ENCODE measurements around the gene FYB2. TPM values are rescaled to one million over a fixed set of nuclear protein-coding genes. Genes with fewer than 3 reads are reported as not detected.
A peak's percentile ranks its signal among the peaks of the same experiment; 100 is the strongest.

FYB2 gene
- polyA plus RNA-seq, 6 donors from 2014 or later: not detected

- no peak overlapping the region for H3K4me3 Mint-ChIP-seq
- no peak for DNase-seq
- no peak overlapping the region for H3K27ac Mint-ChIP-seq
- H3K27me3 Mint-ChIP-seq: peaks cover 19 to 40% (median 30%) of the 10 kb centered on the region in 3 donors
- no peaks in the 10 kb centered on the region for H3K4me1 Mint-ChIP-seq
- no peak for ATAC-seq (ENCODE audit: low read depth in 2 of 2)
- no peaks in the 10 kb centered on the region for H3K36me3 Mint-ChIP-seq
- H3K9me3 Mint-ChIP-seq: peaks cover 0 to 1% (median 0%) of the 10 kb centered on the region in 7 donors
These were observed 6.2 kb upstream of the FYB2 start for GRCh38 chr1:56825436-56825835.

- Mint-ChIP-seq H3K27ac (peak overlapping the region in 1 of 6 donors; percentile 18), H3K27me3 (peaks cover 19 to 40% (median 30%) of the 10 kb centered on the region in 3 donors), H3K9me3 (peaks cover 0 to 1% (median 0%) of the 10 kb centered on the region in 7 donors), H3K36me3 (no peaks in the 10 kb centered on the region), H3K4me3 (no peak overlapping the region), H3K4me1 (no peaks in the 10 kb centered on the region)
- ATAC-seq (ENCODE audit: low read depth in 2 of 2) (no peak), DNase-seq (no peak)
These were observed 5.7 kb upstream of the FYB2 start for GRCh38 chr1:56824938-56825337.

- H3K27ac Mint-ChIP-seq: no peak overlapping the region
- peaks cover 16 to 41% (median 28%) of the 10 kb centered on the region in 3 donors for H3K27me3 Mint-ChIP-seq
- no peaks in the 10 kb centered on the region for H3K4me1 Mint-ChIP-seq
- no peak for DNase-seq
- H3K36me3 Mint-ChIP-seq: no peaks in the 10 kb centered on the region
- H3K9me3 Mint-ChIP-seq: peaks cover 0 to 1% (median 0%) of the 10 kb centered on the region in 7 donors
- H3K4me3 Mint-ChIP-seq: no peak overlapping the region
- ATAC-seq (ENCODE audit: low read depth in 2 of 2): no peak
These were observed 5.1 kb upstream of the FYB2 start for GRCh38 chr1:56824271-56824670.

GRCh38 chr1:56821462-56821797 is 2.2 kb upstream of the FYB2 start:
- no peak for ATAC-seq (ENCODE audit: low read depth in 2 of 2)
- H3K9me3 Mint-ChIP-seq: peaks cover 0 to 1% (median 0%) of the 10 kb centered on the region in 7 donors
- H3K4me3 Mint-ChIP-seq: no peak overlapping the region
- no peak overlapping the region for H3K27ac Mint-ChIP-seq
- DNase-seq: no peak
- H3K27me3 Mint-ChIP-seq: peaks cover 13 to 42% (median 14%) of the 10 kb centered on the region in 3 donors
- H3K4me1 Mint-ChIP-seq: no peaks in the 10 kb centered on the region
- H3K36me3 Mint-ChIP-seq: no peaks in the 10 kb centered on the region

GRCh38 chr1:56820755-56821461 is 1.7 kb upstream of the FYB2 start:
- Mint-ChIP-seq H3K36me3 (no peaks in the 10 kb centered on the region), H3K27ac (no peak overlapping the region), H3K27me3 (peaks cover 9 to 40% (median 14%) of the 10 kb centered on the region in 3 donors), H3K4me3 (no peak overlapping the region), H3K4me1 (no peaks in the 10 kb centered on the region), H3K9me3 (peaks cover 0 to 1% (median 0%) of the 10 kb centered on the region in 7 donors)
- peak; percentile 39 for DNase-seq
- peak; percentile 37 to 51 for ATAC-seq (ENCODE audit: low read depth in 2 of 2)

- Mint-ChIP-seq H3K4me3 (no peak overlapping the region), H3K4me1 (no peaks in the 10 kb centered on the region), H3K36me3 (peaks cover 0 to 9% of the 10 kb centered on the region in 2 donors), H3K27ac (no peak overlapping the region), H3K27me3 (peaks cover 16 to 35% (median 28%) of the 10 kb centered on the region in 3 donors), H3K9me3 (peaks cover 4 to 16% (median 5%) of the 10 kb centered on the region in 7 donors)
- no peak for ATAC-seq (ENCODE audit: low read depth in 2 of 2)
- DNase-seq: no peak
These were observed 1.3 kb downstream of the FYB2 start for GRCh38 chr1:56817716-56818463.

GRCh38 chr1:56816909-56817308 is 2.3 kb downstream of the FYB2 start:
- H3K27me3 Mint-ChIP-seq: peaks cover 19 to 33% (median 32%) of the 10 kb centered on the region in 3 donors
- H3K4me3 Mint-ChIP-seq: no peak overlapping the region
- peaks cover 4 to 16% (median 5%) of the 10 kb centered on the region in 7 donors for H3K9me3 Mint-ChIP-seq
- no peak for ATAC-seq (ENCODE audit: low read depth in 2 of 2)
- H3K27ac Mint-ChIP-seq: no peak overlapping the region
- H3K36me3 Mint-ChIP-seq: peaks cover 0 to 9% of the 10 kb centered on the region in 2 donors
- DNase-seq: no peak
- no peaks in the 10 kb centered on the region for H3K4me1 Mint-ChIP-seq

GRCh38 chr1:56816264-56816663 is 2.9 kb downstream of the FYB2 start:
- Mint-ChIP-seq H3K27ac (no peak overlapping the region), H3K9me3 (peaks cover 4 to 16% (median 5%) of the 10 kb centered on the region in 7 donors), H3K4me3 (no peak overlapping the region), H3K36me3 (peaks cover 0 to 9% of the 10 kb centered on the region in 2 donors), H3K27me3 (peaks cover 19 to 29% (median 26%) of the 10 kb centered on the region in 3 donors), H3K4me1 (no peaks in the 10 kb centered on the region)
- ATAC-seq (ENCODE audit: low read depth in 2 of 2): no peak
- DNase-seq: no peak

GRCh38 chr1:56814205-56814604 is 5.0 kb downstream of the FYB2 start:
- H3K9me3 Mint-ChIP-seq: peaks cover 4 to 16% (median 5%) of the 10 kb centered on the region in 7 donors
- H3K27me3 Mint-ChIP-seq: peaks cover 27 to 37% (median 33%) of the 10 kb centered on the region in 3 donors
- no peaks in the 10 kb centered on the region for H3K4me1 Mint-ChIP-seq
- peaks cover 0 to 9% of the 10 kb centered on the region in 2 donors for H3K36me3 Mint-ChIP-seq
- no peak overlapping the region for H3K27ac Mint-ChIP-seq
- ATAC-seq (ENCODE audit: low read depth in 2 of 2): no peak
- DNase-seq: no peak
- peak overlapping the region in 1 of 8 donors; percentile 33 for H3K4me3 Mint-ChIP-seq

- DNase-seq (no peak), ATAC-seq (ENCODE audit: low read depth in 2 of 2) (no peak)
- H3K9me3 Mint-ChIP-seq: peaks cover 4 to 16% (median 5%) of the 10 kb centered on the region in 7 donors
- H3K36me3 Mint-ChIP-seq: peaks cover 0 to 9% of the 10 kb centered on the region in 2 donors
- H3K27ac Mint-ChIP-seq: no peak overlapping the region
- no peaks in the 10 kb centered on the region for H3K4me1 Mint-ChIP-seq
- H3K4me3 Mint-ChIP-seq: no peak overlapping the region
- peaks cover 19 to 38% (median 20%) of the 10 kb centered on the region in 3 donors for H3K27me3 Mint-ChIP-seq
These were observed 7.9 kb downstream of the FYB2 start for GRCh38 chr1:56811331-56811730.

GRCh38 chr1:56808410-56808809 is 10.8 kb downstream of the FYB2 start:
- Mint-ChIP-seq H3K36me3 (no peaks in the 10 kb centered on the region), H3K27ac (no peak overlapping the region), H3K9me3 (peaks cover 0 to 3% (median 0%) of the 10 kb centered on the region in 7 donors), H3K27me3 (peaks cover 9 to 30% (median 29%) of the 10 kb centered on the region in 3 donors), H3K4me3 (no peak overlapping the region), H3K4me1 (no peaks in the 10 kb centered on the region)
- ATAC-seq (ENCODE audit: low read depth in 2 of 2): no peak
- DNase-seq: no peak

GRCh38 chr1:56806804-56807203 is 12.4 kb downstream of the FYB2 start:
- Mint-ChIP-seq H3K9me3 (no peaks in the 10 kb centered on the region), H3K4me3 (no peak overlapping the region), H3K27ac (no peak overlapping the region), H3K27me3 (peaks cover 9 to 29% (median 20%) of the 10 kb centered on the region in 3 donors), H3K36me3 (no peaks in the 10 kb centered on the region), H3K4me1 (no peaks in the 10 kb centered on the region)
- DNase-seq (no peak), ATAC-seq (ENCODE audit: low read depth in 2 of 2) (no peak)

- H3K4me3 Mint-ChIP-seq: no peak overlapping the region
- H3K27me3 Mint-ChIP-seq: peaks cover 0 to 20% (median 7%) of the 10 kb centered on the region in 3 donors
- ATAC-seq (ENCODE audit: low read depth in 2 of 2): no peak
- no peak for DNase-seq
- no peak overlapping the region for H3K27ac Mint-ChIP-seq
- H3K9me3 Mint-ChIP-seq: no peaks in the 10 kb centered on the region
- H3K4me1 Mint-ChIP-seq: no peaks in the 10 kb centered on the region
- no peaks in the 10 kb centered on the region for H3K36me3 Mint-ChIP-seq
These were observed 15.5 kb downstream of the FYB2 start for GRCh38 chr1:56803561-56804156.

Data from naive B cell (primary cell).